Measurements from ENCODE around the gene ACOXL.

ACOXL gene

GRCh38 chr2:110866466-110866865 is 134.1 kb downstream of the ACOXL start:
- no peak overlapping the region for H3K14ac ChIP-seq (ENCODE audit: low read length in 2 of 2)
- H4K8ac ChIP-seq (ENCODE audit: low read length) = no peak overlapping the region
- H2BK12ac ChIP-seq (ENCODE audit: low read length in 2 of 2) = no peak overlapping the region
- H3K9me3 ChIP-seq (ENCODE audit: control insufficient read depth, low read length) = no peaks in the 10 kb centered on the region
- no peaks in the 10 kb centered on the region for H3K79me1 ChIP-seq (replicated peaks; ENCODE audit: low read length, poor library complexity, severe bottlenecking)
- no peak overlapping the region for H3K4me2 ChIP-seq (ENCODE audit: low read length, poor library complexity, severe bottlenecking)
- H2BK5ac ChIP-seq (ENCODE audit: low read depth, low read length, poor library complexity, severe bottlenecking) = no peak overlapping the region
- H3K4ac ChIP-seq (ENCODE audit: low read depth in 1 of 2, low read length in 2 of 2) = no peak overlapping the region
- no peak for DNase-seq
- no peak overlapping the region for H2AK5ac ChIP-seq (ENCODE audit: low read length, severe bottlenecking)
- H3K9ac ChIP-seq (ENCODE audit: low read length) = no peak overlapping the region
- H2BK120ac ChIP-seq (ENCODE audit: low read depth, low read length) = no peak overlapping the region
- H3K36me3 ChIP-seq (ENCODE audit: control insufficient read depth in 1 of 2, insufficient read depth in 2 of 2, low read depth in 1 of 2, low read length in 2 of 2) = no peaks in the 10 kb centered on the region
- no peak overlapping the region for H3K27ac ChIP-seq (ENCODE audit: low read length, poor library complexity, severe bottlenecking)
- no peak overlapping the region for H2BK15ac ChIP-seq (ENCODE audit: low read depth, poor library complexity, severe bottlenecking)
- no peak overlapping the region for H3K18ac ChIP-seq (ENCODE audit: low read depth in 1 of 2, low read length in 2 of 2)
- no peak overlapping the region for H2AFZ ChIP-seq (ENCODE audit: low read depth, low read length)
- H3K23ac ChIP-seq (ENCODE audit: low read length in 2 of 2) = no peak overlapping the region
- peaks cover 2% of the 10 kb centered on the region for H3K4me1 ChIP-seq (ENCODE audit: control insufficient read depth, insufficient read depth, low read depth, low read length)
- WGBS = 76% methylated on average over 7 of the region's 8 CpGs
- peaks cover 53 to 70% of the 10 kb centered on the region in 2 experiments for H3K27me3 ChIP-seq (ENCODE audit: control insufficient read depth in 1 of 2, insufficient read depth in 1 of 2, low read length in 2 of 2)
- H4K91ac ChIP-seq (ENCODE audit: low read length) = no peak overlapping the region
- no peak overlapping the region for H3K4me3 ChIP-seq (ENCODE audit: insufficient read depth in 1 of 2, low read depth in 1 of 2, low read length in 2 of 2)

GRCh38 chr2:110867078-110867477 is 134.7 kb downstream of the ACOXL start:
- no peak overlapping the region for H2BK15ac ChIP-seq (ENCODE audit: low read depth, poor library complexity, severe bottlenecking)
- H3K14ac ChIP-seq (ENCODE audit: low read length in 2 of 2) = no peak overlapping the region
- H3K36me3 ChIP-seq (ENCODE audit: control insufficient read depth in 1 of 2, insufficient read depth in 2 of 2, low read depth in 1 of 2, low read length in 2 of 2) = no peaks in the 10 kb centered on the region
- no peak for DNase-seq
- no peak overlapping the region for H3K18ac ChIP-seq (ENCODE audit: low read depth in 1 of 2, low read length in 2 of 2)
- H3K4me2 ChIP-seq (ENCODE audit: low read length, poor library complexity, severe bottlenecking) = no peak overlapping the region
- 91% methylated on average over 2 of the region's 2 CpGs for WGBS
- peaks cover 2% of the 10 kb centered on the region for H3K4me1 ChIP-seq (ENCODE audit: control insufficient read depth, insufficient read depth, low read depth, low read length)
- H3K4ac ChIP-seq (ENCODE audit: low read depth in 1 of 2, low read length in 2 of 2) = no peak overlapping the region
- no peak overlapping the region for H2BK12ac ChIP-seq (ENCODE audit: low read length in 2 of 2)
- H3K27me3 ChIP-seq (ENCODE audit: control insufficient read depth in 1 of 2, insufficient read depth in 1 of 2, low read length in 2 of 2) = peaks cover 52 to 70% of the 10 kb centered on the region in 2 experiments
- no peak overlapping the region for H3K27ac ChIP-seq (ENCODE audit: low read length, poor library complexity, severe bottlenecking)
- H2BK120ac ChIP-seq (ENCODE audit: low read depth, low read length) = no peak overlapping the region
- no peak overlapping the region for H4K91ac ChIP-seq (ENCODE audit: low read length)
- H4K8ac ChIP-seq (ENCODE audit: low read length) = no peak overlapping the region
- H2AFZ ChIP-seq (ENCODE audit: low read depth, low read length) = no peak overlapping the region
- H2BK5ac ChIP-seq (ENCODE audit: low read depth, low read length, poor library complexity, severe bottlenecking) = no peak overlapping the region
- no peaks in the 10 kb centered on the region for H3K9me3 ChIP-seq (ENCODE audit: control insufficient read depth, low read length)
- H3K4me3 ChIP-seq (ENCODE audit: insufficient read depth in 1 of 2, low read depth in 1 of 2, low read length in 2 of 2) = no peak overlapping the region
- H2AK5ac ChIP-seq (ENCODE audit: low read length, severe bottlenecking) = no peak overlapping the region
- H3K23ac ChIP-seq (ENCODE audit: low read length in 2 of 2) = no peak overlapping the region
- H3K9ac ChIP-seq (ENCODE audit: low read length) = no peak overlapping the region
- H3K79me1 ChIP-seq (replicated peaks; ENCODE audit: low read length, poor library complexity, severe bottlenecking) = no peaks in the 10 kb centered on the region

GRCh38 chr2:110868971-110869370 is 136.6 kb downstream of the ACOXL start:
- Histone ChIP-seq H3K14ac (ENCODE audit: low read length in 2 of 2) (no peak overlapping the region), H3K4me1 (ENCODE audit: control insufficient read depth, insufficient read depth, low read depth, low read length) (peaks cover 2% of the 10 kb centered on the region), H3K36me3 (ENCODE audit: control insufficient read depth in 1 of 2, insufficient read depth in 2 of 2, low read depth in 1 of 2, low read length in 2 of 2) (no peaks in the 10 kb centered on the region), H3K9me3 (ENCODE audit: control insufficient read depth, low read length) (no peaks in the 10 kb centered on the region), H2BK12ac (ENCODE audit: low read length in 2 of 2) (no peak overlapping the region), H4K8ac (ENCODE audit: low read length) (no peak overlapping the region), H4K91ac (ENCODE audit: low read length) (no peak overlapping the region), H3K79me1 (replicated peaks; ENCODE audit: low read length, poor library complexity, severe bottlenecking) (no peaks in the 10 kb centered on the region), H3K27me3 (ENCODE audit: control insufficient read depth in 1 of 2, insufficient read depth in 1 of 2, low read length in 2 of 2) (peaks cover 39 to 73% of the 10 kb centered on the region in 2 experiments), H3K27ac (ENCODE audit: low read length, poor library complexity, severe bottlenecking) (no peak overlapping the region), H2BK5ac (ENCODE audit: low read depth, low read length, poor library complexity, severe bottlenecking) (no peak overlapping the region), H3K18ac (ENCODE audit: low read depth in 1 of 2, low read length in 2 of 2) (no peak overlapping the region), H2AFZ (ENCODE audit: low read depth, low read length) (no peak overlapping the region), H3K4me2 (ENCODE audit: low read length, poor library complexity, severe bottlenecking) (no peak overlapping the region), H3K23ac (ENCODE audit: low read length in 2 of 2) (no peak overlapping the region), H3K4me3 (ENCODE audit: insufficient read depth in 1 of 2, low read depth in 1 of 2, low read length in 2 of 2) (no peak overlapping the region), H2BK120ac (ENCODE audit: low read depth, low read length) (no peak overlapping the region), H3K4ac (ENCODE audit: low read depth in 1 of 2, low read length in 2 of 2) (no peak overlapping the region), H2BK15ac (ENCODE audit: low read depth, poor library complexity, severe bottlenecking) (no peak overlapping the region), H2AK5ac (ENCODE audit: low read length, severe bottlenecking) (no peak overlapping the region), H3K9ac (ENCODE audit: low read length) (no peak overlapping the region)
- no peak for DNase-seq
- 86% methylated on average over 5 of the region's 5 CpGs for WGBS

GRCh38 chr2:110869472-110870446 is 137.4 kb downstream of the ACOXL start:
- no peak overlapping the region for H3K4me2 ChIP-seq (ENCODE audit: low read length, poor library complexity, severe bottlenecking)
- 67% methylated on average over 9 of the region's 10 CpGs for WGBS
- no peaks in the 10 kb centered on the region for H3K79me1 ChIP-seq (replicated peaks; ENCODE audit: low read length, poor library complexity, severe bottlenecking)
- H3K23ac ChIP-seq (ENCODE audit: low read length in 2 of 2) = no peak overlapping the region
- no peak overlapping the region for H2BK5ac ChIP-seq (ENCODE audit: low read depth, low read length, poor library complexity, severe bottlenecking)
- no peaks in the 10 kb centered on the region for H3K36me3 ChIP-seq (ENCODE audit: control insufficient read depth in 1 of 2, insufficient read depth in 2 of 2, low read depth in 1 of 2, low read length in 2 of 2)
- H2AFZ ChIP-seq (ENCODE audit: low read depth, low read length) = no peak overlapping the region
- peak; percentile 2 for DNase-seq
- peaks cover 2% of the 10 kb centered on the region for H3K4me1 ChIP-seq (ENCODE audit: control insufficient read depth, insufficient read depth, low read depth, low read length)
- H3K27ac ChIP-seq (ENCODE audit: low read length, poor library complexity, severe bottlenecking) = no peak overlapping the region
- H3K18ac ChIP-seq (ENCODE audit: low read depth in 1 of 2, low read length in 2 of 2) = no peak overlapping the region
- no peak overlapping the region for H3K14ac ChIP-seq (ENCODE audit: low read length in 2 of 2)
- no peak overlapping the region for H4K91ac ChIP-seq (ENCODE audit: low read length)
- no peak overlapping the region for H3K4me3 ChIP-seq (ENCODE audit: insufficient read depth in 1 of 2, low read depth in 1 of 2, low read length in 2 of 2)
- H4K8ac ChIP-seq (ENCODE audit: low read length) = no peak overlapping the region
- H3K4ac ChIP-seq (ENCODE audit: low read depth in 1 of 2, low read length in 2 of 2) = no peak overlapping the region
- H3K9me3 ChIP-seq (ENCODE audit: control insufficient read depth, low read length) = no peaks in the 10 kb centered on the region
- H2BK120ac ChIP-seq (ENCODE audit: low read depth, low read length) = no peak overlapping the region
- H2BK15ac ChIP-seq (ENCODE audit: low read depth, poor library complexity, severe bottlenecking) = no peak overlapping the region
- H3K9ac ChIP-seq (ENCODE audit: low read length) = no peak overlapping the region
- H2BK12ac ChIP-seq (ENCODE audit: low read length in 2 of 2) = no peak overlapping the region
- H2AK5ac ChIP-seq (ENCODE audit: low read length, severe bottlenecking) = no peak overlapping the region
- H3K27me3 ChIP-seq (ENCODE audit: control insufficient read depth in 1 of 2, insufficient read depth in 1 of 2, low read length in 2 of 2) = peaks cover 32 to 68% of the 10 kb centered on the region in 2 experiments

All from mesenchymal stem cell (in vitro differentiated cells and primary cell).